GM18867 (cell line): Measurements from ENCODE around the gene EFNA5.

Experiments used
- ATAC-seq: cut with Tn5 transposase; IDR thresholded peaks from one replicate; pipeline ENCODE4 v1.9.1; 2021; ENCODE audit warnings: mild to moderate bottlenecking, moderate library complexity; ENCODE audit not compliant: unreplicated experiment

EFNA5 gene

DNA sequence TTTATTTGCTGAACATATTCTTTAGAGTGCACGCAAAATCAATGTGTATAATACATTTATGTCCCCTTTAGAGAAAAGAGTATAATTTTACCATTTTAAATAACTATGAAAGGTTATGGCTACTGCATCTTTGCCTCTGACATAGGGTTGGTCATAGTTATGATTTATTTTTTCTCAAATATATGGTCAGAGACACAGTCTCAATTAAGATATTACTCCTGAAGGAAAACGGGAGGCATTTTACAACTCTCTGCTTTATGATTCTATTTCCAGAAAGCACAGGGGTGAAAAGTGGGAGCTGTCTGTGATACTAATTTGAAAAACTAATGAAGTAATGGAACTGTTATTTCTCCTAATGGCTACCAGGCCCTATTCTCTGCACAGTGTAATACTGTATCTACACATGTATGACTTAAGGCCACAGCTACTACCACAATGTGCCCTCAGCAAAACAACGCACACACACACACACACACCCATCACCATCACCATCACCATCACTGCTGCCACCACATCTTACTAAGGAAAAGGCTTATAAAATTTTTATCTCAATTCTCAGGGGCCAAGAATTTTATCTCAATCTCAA is 262.9 kb downstream of the EFNA5 start:
- no peak for ATAC-seq

DNA sequence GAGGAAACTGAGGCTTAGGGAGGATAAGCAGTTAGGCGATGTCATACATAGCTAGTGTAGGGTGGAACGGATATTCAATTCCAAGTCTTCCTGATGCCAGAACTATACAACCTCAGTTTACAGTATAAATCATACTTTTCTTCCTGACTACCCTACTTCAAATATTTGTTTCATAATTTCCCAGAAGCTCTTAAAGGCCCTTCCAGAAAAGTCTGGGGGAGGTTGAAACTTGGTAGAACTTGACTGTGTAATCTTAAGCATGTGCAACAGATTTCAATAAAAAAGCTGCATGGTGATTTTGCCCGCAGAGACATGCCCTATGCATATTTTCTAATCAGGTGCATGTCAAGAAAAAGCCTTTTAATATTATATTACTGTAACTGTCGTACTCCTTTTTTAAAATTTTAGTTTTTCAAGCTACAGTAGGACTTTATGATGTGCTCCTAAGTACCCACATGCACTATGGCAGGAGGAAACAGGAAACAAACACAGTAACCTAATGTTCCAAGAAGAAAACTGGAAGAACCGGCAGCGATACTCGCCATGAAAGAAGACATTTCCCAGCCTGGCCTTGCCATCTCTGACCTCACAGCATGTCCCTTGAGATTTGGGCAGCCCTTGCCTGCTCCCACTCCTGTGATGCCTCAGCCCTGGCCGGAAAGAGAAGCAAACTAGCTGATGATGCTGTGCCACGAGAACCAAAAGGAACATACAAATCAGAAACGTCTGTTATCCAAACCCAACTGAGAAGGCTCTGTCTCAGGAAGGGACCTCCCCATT is 266.0 kb downstream of the EFNA5 start:
- ATAC-seq, result no peak

DNA sequence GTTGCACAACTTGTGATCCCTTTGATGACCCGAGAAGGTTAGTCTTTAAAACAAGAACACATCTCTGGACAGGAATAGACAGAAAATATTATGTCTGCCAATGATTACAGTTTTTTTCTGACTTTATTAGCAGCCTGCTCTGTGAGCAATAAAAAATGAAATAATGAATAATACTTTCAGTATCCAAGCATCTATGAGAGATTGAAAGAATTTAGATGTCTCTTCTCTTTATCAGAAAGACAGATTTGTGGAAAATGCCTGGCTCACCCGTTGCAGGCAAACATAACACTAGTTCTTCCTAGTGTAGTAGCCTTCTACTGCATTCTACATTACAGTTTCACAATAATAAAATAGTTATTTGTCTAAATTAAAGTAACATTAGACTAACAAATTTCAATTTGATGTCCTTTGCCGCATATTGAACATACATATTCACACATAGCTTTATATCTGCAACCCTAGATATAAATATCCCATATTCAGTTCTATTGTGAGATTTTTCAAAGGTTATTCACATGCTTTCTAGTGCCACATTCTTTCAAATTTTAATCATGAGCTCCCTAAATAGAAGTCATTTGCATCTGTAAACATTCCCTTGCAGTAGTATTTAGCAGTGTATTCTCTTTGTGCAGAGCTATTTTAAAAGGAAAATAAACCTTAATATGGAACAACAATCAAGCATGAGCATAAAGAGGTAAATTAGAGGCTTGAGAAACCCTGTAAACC is 267.3 kb downstream of the EFNA5 start:
- ATAC-seq, result no peak

DNA sequence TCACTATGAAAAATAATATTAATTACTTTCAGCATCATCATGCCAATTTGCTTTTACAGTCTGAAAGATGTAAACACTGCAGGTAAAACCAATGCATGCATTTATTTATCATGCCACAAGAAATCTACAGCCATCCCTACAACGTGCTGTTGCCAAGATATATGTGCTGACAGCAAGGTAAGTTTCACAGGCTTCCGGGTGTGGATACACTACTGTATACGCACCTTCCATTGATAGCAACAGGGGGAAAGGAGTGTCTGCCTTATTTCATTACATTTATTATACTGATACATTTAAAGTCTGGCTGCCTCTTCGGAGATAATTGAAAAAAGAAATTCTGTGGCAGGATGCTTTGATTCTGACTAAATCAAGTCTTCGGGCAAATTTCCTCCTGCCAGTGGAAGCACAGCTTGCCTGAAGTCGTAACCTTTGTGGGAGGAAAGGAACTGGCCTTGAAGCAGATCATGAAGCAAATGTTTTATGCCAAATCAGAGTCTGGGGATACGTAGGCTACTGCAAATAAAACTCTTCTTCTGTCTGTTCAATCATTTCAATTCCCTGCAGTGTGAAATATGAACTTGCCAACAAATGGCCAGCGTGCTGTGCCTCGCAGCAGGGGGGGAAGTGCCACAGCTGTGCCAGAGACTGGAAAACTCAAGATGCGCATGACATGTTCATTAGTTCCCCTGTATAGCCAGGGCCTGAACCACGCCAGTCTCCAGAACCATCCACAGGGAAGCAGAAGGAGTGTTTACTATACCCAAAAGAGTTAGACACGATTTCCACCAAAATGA is 268.1 kb downstream of the EFNA5 start:
- ATAC-seq, result no peak

DNA sequence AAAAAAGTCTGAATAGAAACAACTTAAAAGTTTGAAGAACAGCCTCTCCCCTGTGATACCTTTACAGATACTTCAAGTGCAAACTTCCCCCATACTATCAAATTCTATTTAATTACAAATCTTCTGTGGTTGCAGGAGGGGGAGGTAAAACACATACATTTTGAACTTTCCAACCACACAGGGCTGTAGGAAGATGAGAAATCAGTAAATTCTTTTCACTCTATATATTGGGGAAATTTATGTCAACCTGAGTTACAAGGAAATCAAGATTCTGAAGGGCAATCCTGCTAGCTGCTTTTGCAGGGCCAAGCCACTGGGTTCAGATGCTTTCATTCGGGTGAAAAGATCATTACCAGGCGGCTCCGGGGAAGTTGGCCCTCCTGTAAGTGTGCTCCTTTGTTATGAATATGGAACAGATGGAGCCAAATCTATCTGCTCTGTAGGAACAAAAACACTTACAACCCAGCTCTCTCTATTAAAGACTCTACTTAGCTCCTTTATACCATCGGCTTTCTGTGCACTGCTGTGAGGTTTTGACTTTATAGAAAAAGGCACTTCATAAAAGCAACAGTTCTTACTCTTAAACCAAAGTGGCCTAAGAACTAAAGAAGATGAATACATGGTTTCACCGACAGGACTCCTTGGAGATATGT is 269.1 kb downstream of the EFNA5 start:
- no peak for ATAC-seq

DNA sequence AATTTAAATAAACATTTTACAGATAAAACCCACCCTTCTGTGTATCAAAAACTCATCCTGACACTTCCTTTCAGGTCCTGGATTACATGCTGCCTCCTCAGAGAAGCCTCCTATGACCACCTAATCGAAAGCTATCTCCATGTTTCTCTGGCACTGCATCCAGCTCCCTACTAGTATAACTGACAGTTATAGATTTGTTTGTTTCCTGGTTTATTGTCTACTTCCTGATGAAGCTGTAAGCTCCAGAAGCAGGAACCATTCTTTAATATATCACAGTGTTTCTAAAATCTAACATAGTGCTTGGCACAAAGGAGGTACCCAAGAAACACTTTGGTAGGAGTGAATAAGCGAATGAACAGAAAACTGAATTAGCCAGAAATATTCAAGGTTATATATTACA is 270.4 kb downstream of the EFNA5 start:
- ATAC-seq, result no peak

GRCh38 chr5:107398703-107399102 is 272.0 kb downstream of the EFNA5 start:
- ATAC-seq, result no peak

DNA sequence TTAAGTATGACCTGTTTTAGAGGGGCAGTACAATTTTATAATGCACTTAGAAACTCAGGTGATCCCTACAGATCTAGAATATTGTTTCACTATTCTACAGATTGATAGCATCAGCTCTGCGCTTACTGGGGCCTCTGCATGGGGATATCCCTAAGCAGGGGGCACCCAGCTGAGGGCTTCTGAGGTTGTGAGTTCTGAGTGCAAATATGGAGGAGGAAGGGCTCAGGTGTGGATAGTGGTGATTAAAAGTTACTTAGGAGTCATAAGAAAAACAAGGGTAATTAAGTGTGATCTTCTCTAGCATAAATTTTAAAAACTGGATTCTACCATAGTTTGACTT is 274.4 kb downstream of the EFNA5 start:
- peak; percentile 37 for ATAC-seq

DNA sequence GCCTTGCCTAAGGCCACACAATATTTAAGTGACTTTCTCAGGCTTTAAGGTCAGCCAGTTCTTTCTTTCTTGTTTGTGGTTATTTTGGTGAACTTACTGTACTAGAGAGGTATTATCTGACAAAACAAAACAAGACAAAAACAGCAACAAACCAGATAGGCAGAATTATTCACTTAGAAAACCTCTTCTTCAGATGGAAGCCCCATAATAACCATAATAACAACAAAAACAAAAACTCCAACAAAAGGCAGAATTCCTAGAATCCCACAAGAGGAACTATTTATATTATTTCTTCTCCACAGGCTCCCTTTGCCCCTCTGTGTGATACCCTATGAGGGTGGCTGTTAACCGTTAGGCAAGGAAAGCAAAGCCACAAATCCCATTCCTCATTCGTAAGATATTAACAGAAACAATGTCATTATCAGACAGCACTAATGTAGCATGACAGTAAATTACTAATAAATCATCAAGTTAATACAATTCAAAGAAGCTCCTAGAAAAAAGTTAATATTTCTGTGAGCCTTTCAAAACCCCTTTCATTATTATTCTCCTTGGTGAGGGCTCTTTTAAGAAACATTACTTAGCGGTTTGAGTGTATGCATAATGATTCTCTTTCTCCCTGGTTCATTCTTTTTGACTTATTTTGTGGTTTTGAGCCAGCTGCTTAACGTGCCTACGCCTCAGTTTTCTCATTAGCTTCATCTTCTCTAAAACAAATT is 274.9 kb downstream of the EFNA5 start:
- peak; percentile 82 for ATAC-seq

DNA sequence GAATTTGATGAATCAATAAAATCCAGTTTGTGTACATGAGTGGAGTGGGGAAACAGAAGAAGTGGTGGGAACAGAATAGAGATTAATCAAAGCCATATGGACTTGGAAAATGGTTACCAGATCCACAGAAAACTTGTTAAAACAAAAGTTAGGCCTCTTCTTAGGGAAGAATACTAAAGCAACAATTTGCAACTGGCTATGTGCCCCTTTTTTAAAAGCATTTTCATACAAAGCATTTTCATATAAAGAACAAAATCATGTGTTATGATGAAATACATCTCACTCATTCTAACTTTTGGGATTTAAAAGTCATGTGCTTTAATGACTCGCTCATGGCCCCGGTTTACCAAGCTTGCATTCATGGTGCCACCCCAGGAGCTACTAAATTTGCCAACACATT is 276.9 kb downstream of the EFNA5 start:
- ATAC-seq, result no peak

- ATAC-seq, result no peak
Measured at GRCh38 chr5:107391787-107392186, 278.9 kb downstream of the EFNA5 start.

- no peak for ATAC-seq
Measured at GRCh38 chr5:107389775-107390148, 281.0 kb downstream of the EFNA5 start.

- ATAC-seq, result peak; percentile 84
Measured at GRCh38 chr5:107389130-107389774, 281.5 kb downstream of the EFNA5 start.

- ATAC-seq, result peak; percentile 35
Measured at GRCh38 chr5:107388141-107388861, 282.4 kb downstream of the EFNA5 start.

- no peak for ATAC-seq
Measured at GRCh38 chr5:107387526-107388140, 283.1 kb downstream of the EFNA5 start.

- no peak for ATAC-seq
Measured at GRCh38 chr5:107385708-107386107, 285.0 kb downstream of the EFNA5 start.

- ATAC-seq, result no peak
Measured at GRCh38 chr5:107384256-107384655, 286.5 kb downstream of the EFNA5 start.

- no peak for ATAC-seq
Measured at GRCh38 chr5:107383414-107383813, 287.3 kb downstream of the EFNA5 start.
